ENCODE measurements around the gene PRKRA. TPM values are rescaled to one million over a fixed set of nuclear protein-coding genes. Genes with fewer than 3 reads are reported as not detected.
"Not testable (repeated sequence)": the region's sequence is repeated elsewhere in the genome, so short reads cannot be mapped to it uniquely, and the experiment has no call there.

PRKRA gene
- total RNA-seq, 1 experiment from 2014 or later: 60.2 TPM

GRCh38 chr2:178474560-178474959, 23.6 kb upstream of the PRKRA start:
- H3K27me3 Mint-ChIP-seq (ENCODE audit: insufficient read depth, unreplicated experiment): no peaks in the 10 kb centered on the region
- no peak for DNase-seq
- peaks cover 11% of the 10 kb centered on the region for H3K36me3 Mint-ChIP-seq (ENCODE audit: insufficient read depth, unreplicated experiment)
- H3K4me1 Mint-ChIP-seq (ENCODE audit: low read depth, unreplicated experiment): no peaks in the 10 kb centered on the region
- BruUV-seq (replicated peaks): no TSS peak
- H3K27me3 ChIP-seq (replicated peaks; ENCODE audit: control insufficient read depth, insufficient read depth, low read length): no peaks in the 10 kb centered on the region
- POLR2A ChIA-PET: no interaction called here
- H3K4me1 ChIP-seq: 0 out of 2 replicates have a peak, but pooled peaks cover 3% of the 10 kb centered on the region
- no peak overlapping the region for H3K4me3 Mint-ChIP-seq (ENCODE audit: unreplicated experiment)
- CTCF ChIA-PET: no interaction called here
- no peak overlapping the region for H3K27ac Mint-ChIP-seq (ENCODE audit: unreplicated experiment)
- intact Hi-C loops (cut with micrococcal nuclease; ENCODE audit: unreplicated experiment): no loop called here
- no peaks in the 10 kb centered on the region for H3K9me3 ChIP-seq
- no peaks in the 10 kb centered on the region for H3K9me3 Mint-ChIP-seq (ENCODE audit: unreplicated experiment)
- no peaks in the 10 kb centered on the region for H3K36me3 ChIP-seq (ENCODE audit: control insufficient read depth, insufficient read depth, low read length)
- H3K4me3 ChIP-seq (ENCODE audit: low read depth, low read length): no peak overlapping the region
- TF ChIP-seq CTCF (IDR thresholded peaks at IDR 0.05; ENCODE audit: insufficient read depth in 1 of 2, low read depth in 1 of 2, low read length in 1 of 2, severe bottlenecking in 1 of 2, unreplicated experiment in 1 of 2): no peak

- Histone ChIP-seq H3K9me3 (no peaks in the 10 kb centered on the region), H3K27me3 (replicated peaks; ENCODE audit: control insufficient read depth, insufficient read depth, low read length) (no peaks in the 10 kb centered on the region), H3K4me1 (0 out of 2 replicates have a peak, but pooled peaks cover 3% of the 10 kb centered on the region), H3K4me3 (ENCODE audit: low read depth, low read length) (no peak overlapping the region), H3K36me3 (ENCODE audit: control insufficient read depth, insufficient read depth, low read length) (no peaks in the 10 kb centered on the region)
- no peak overlapping the region for H3K4me3 Mint-ChIP-seq (ENCODE audit: unreplicated experiment)
- no peak for TF ChIP-seq CTCF (IDR thresholded peaks at IDR 0.05; ENCODE audit: insufficient read depth in 1 of 2, low read depth in 1 of 2, low read length in 1 of 2, severe bottlenecking in 1 of 2, unreplicated experiment in 1 of 2)
- ChIA-PET CTCF (no interaction called here), POLR2A (no interaction called here)
- intact Hi-C loops (cut with micrococcal nuclease; ENCODE audit: unreplicated experiment): no loop called here
- H3K4me1 Mint-ChIP-seq (ENCODE audit: low read depth, unreplicated experiment): no peaks in the 10 kb centered on the region
- no peaks in the 10 kb centered on the region for H3K27me3 Mint-ChIP-seq (ENCODE audit: insufficient read depth, unreplicated experiment)
- BruUV-seq (replicated peaks): no TSS peak
- H3K9me3 Mint-ChIP-seq (ENCODE audit: unreplicated experiment): no peaks in the 10 kb centered on the region
- H3K27ac Mint-ChIP-seq (ENCODE audit: unreplicated experiment): no peak overlapping the region
- no peak for DNase-seq
- peaks cover 9% of the 10 kb centered on the region for H3K36me3 Mint-ChIP-seq (ENCODE audit: insufficient read depth, unreplicated experiment)
Measured at GRCh38 chr2:178473931-178474330, 23.0 kb upstream of the PRKRA start.

- no peak for DNase-seq
- TF ChIP-seq CTCF (IDR thresholded peaks at IDR 0.05; ENCODE audit: insufficient read depth in 1 of 2, low read depth in 1 of 2, low read length in 1 of 2, severe bottlenecking in 1 of 2, unreplicated experiment in 1 of 2): no peak
- ChIA-PET CTCF (no interaction called here), POLR2A (no interaction called here)
- Histone ChIP-seq H3K4me1 (0 out of 2 replicates have a peak, but pooled peaks cover 3% of the 10 kb centered on the region), H3K36me3 (ENCODE audit: control insufficient read depth, insufficient read depth, low read length) (no peaks in the 10 kb centered on the region), H3K27me3 (replicated peaks; ENCODE audit: control insufficient read depth, insufficient read depth, low read length) (no peaks in the 10 kb centered on the region), H3K9me3 (no peaks in the 10 kb centered on the region), H3K4me3 (ENCODE audit: low read depth, low read length) (no peak overlapping the region)
- Mint-ChIP-seq H3K9me3 (ENCODE audit: unreplicated experiment) (no peaks in the 10 kb centered on the region), H3K27me3 (ENCODE audit: insufficient read depth, unreplicated experiment) (no peaks in the 10 kb centered on the region), H3K4me1 (ENCODE audit: low read depth, unreplicated experiment) (no peaks in the 10 kb centered on the region), H3K27ac (ENCODE audit: unreplicated experiment) (no peak overlapping the region), H3K4me3 (ENCODE audit: unreplicated experiment) (no peak overlapping the region), H3K36me3 (ENCODE audit: insufficient read depth, unreplicated experiment) (peaks cover 3% of the 10 kb centered on the region)
- intact Hi-C loops (cut with micrococcal nuclease; ENCODE audit: unreplicated experiment): no loop called here
- no TSS peak for BruUV-seq (replicated peaks)
Measured at GRCh38 chr2:178473373-178473772, 22.4 kb upstream of the PRKRA start.

GRCh38 chr2:178471313-178471712, 20.3 kb upstream of the PRKRA start:
- CTCF ChIA-PET; BruUV-seq (replicated peaks); POLR2A ChIA-PET; H3K4me3 Mint-ChIP-seq (ENCODE audit: unreplicated experiment); H3K9me3 ChIP-seq; H3K4me1 Mint-ChIP-seq (ENCODE audit: low read depth, unreplicated experiment); H3K27me3 Mint-ChIP-seq (ENCODE audit: insufficient read depth, unreplicated experiment); H3K4me1 ChIP-seq; intact Hi-C loops (cut with micrococcal nuclease; ENCODE audit: unreplicated experiment); H3K27ac Mint-ChIP-seq (ENCODE audit: unreplicated experiment); DNase-seq; H3K27me3 ChIP-seq (replicated peaks; ENCODE audit: control insufficient read depth, insufficient read depth, low read length); H3K36me3 ChIP-seq (ENCODE audit: control insufficient read depth, insufficient read depth, low read length); H3K36me3 Mint-ChIP-seq (ENCODE audit: insufficient read depth, unreplicated experiment); H3K4me3 ChIP-seq (ENCODE audit: low read depth, low read length); H3K9me3 Mint-ChIP-seq (ENCODE audit: unreplicated experiment): not testable (repeated sequence)

Measured in Caco-2 (cell line).